Right ventricle myocardium superior (tissue), 1 donor: ENCODE data around the gene FKBP1B. TPM values are rescaled to one million over a fixed set of nuclear protein-coding genes. Genes with fewer than 3 reads are reported as not detected.
"Not testable (repeated sequence)": the region's sequence is repeated elsewhere in the genome, so short reads cannot be mapped to it uniquely, and the experiment has no call there.

Experiments used
- ATAC-seq: fragments of 200-7000 bp; cut with Tn5 transposase; one replicate; pipeline ENCODE4 v1.9.1; 2020; ENCODE audit warnings: mild to moderate bottlenecking; ENCODE audit not compliant: poor library complexity
- DNase-seq: peaks from one replicate; pipeline ENCODE4 v3.0.0-alpha.2; 2020
- intact Hi-C: fragments of 100-400 bp; cut with DNase I; formaldehyde crosslinking; loops from one replicate; pipeline ENCODE4 v1.11.2; 2022
- total RNA-seq: library from RNA; stranded (reverse); fragmentation: NEBNext Ultra II Directional; extraction: Animal tissue kit (Norgen Biotek cat#: 25700); gene quantifications from one replicate; pipeline ENCODE4 v1.2.1, GENCODE V29; 2021
- donor health status: DM: no; HTN: yes; CAD: no; lungs with severe emphysema.

The FKBP1B gene
- total RNA-seq, 1 donor from 2014 or later = 3.1 TPM

GRCh38 chr2:24084386-24085199 lies 35.1 kb downstream of the FKBP1B start, which contains the start of gene TP53I3:
Gene TP53I3, minus strand, starts transcription at chr2:24084834. Its CDS starts 508 bp downstream, at chr2:24084326.
- intact Hi-C loops = loop anchor here (10.0 kb wide), 1 partner anchor 260 kb away; no protein-coding TSS in a partner anchor
- ATAC-seq = peak; percentile 97
- peak; percentile 94 for DNase-seq

GRCh38 chr2:24085200-24085489 lies 35.6 kb downstream of the FKBP1B start:
- intact Hi-C loops = loop anchor here (10.0 kb wide), 1 partner anchor 260 kb away; no protein-coding TSS in a partner anchor
- peak; percentile 1 for ATAC-seq

GRCh38 chr2:24086241-24086640 lies 36.7 kb downstream of the FKBP1B start:
- no peak for DNase-seq
- intact Hi-C loops = loop anchor here (10.0 kb wide), 1 partner anchor 261 kb away; no protein-coding TSS in a partner anchor
- ATAC-seq = no peak

More at GRCh38 chr2:24085200-24085489, 35.6 kb downstream of the FKBP1B start:
- no peak for DNase-seq

- DNase-seq = no peak
- no peak for ATAC-seq
- intact Hi-C loops = loop anchor here (10.0 kb wide), 1 partner anchor 262 kb away; no protein-coding TSS in a partner anchor
Measured at GRCh38 chr2:24087032-24087431, 37.5 kb downstream of the FKBP1B start.

DNA sequence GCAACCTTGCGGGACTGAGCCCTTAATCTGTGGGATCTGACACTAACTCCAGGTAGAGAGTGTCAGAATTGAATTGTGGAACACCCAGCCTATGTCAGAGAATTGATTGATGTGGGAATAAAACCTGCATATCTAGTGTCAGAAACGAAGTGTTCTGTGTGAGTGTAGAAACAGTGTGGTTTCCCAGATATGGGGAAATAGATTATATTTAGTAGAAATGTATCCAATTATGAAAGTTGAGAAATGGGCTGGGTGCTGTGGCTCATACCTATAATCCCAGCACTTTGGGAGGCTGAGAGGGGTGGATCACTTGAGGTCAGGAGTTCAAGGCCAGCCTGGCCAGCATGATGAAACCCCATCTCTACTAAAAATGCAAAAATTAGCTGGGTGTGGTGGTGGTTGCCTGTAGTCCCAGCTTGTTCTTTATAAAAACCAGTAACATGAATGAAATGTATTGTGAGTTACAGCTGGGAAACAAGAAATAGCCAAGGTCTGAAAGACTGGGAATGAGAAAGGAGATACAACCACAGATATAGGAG lies 39.3 kb downstream of the FKBP1B start:
- intact Hi-C loops = loop anchor here (10.0 kb wide), 1 partner anchor 264 kb away; no protein-coding TSS in a partner anchor
- ATAC-seq (no peak), DNase-seq (no peak)

DNA sequence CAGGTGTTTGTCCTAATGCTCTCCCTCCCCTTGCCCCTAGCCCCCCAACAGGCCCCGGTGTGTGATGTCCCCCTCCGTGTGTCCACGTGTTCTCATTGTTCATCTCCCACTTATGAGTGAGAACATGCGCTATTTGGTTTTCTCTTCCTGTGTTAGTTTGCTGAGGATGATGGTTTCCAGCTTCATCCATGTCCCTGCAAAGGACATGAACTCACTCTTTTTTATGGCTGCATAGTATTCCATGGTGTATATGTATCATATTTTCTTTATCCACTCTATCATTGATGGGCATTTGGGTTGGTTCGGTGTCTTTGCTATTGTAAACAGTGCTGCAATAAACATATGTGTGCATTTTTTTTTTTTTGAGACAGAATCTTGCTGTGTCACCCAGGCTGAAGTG lies 43.7 kb downstream of the FKBP1B start:
- DNase-seq, ATAC-seq: not testable (repeated sequence)

DNA sequence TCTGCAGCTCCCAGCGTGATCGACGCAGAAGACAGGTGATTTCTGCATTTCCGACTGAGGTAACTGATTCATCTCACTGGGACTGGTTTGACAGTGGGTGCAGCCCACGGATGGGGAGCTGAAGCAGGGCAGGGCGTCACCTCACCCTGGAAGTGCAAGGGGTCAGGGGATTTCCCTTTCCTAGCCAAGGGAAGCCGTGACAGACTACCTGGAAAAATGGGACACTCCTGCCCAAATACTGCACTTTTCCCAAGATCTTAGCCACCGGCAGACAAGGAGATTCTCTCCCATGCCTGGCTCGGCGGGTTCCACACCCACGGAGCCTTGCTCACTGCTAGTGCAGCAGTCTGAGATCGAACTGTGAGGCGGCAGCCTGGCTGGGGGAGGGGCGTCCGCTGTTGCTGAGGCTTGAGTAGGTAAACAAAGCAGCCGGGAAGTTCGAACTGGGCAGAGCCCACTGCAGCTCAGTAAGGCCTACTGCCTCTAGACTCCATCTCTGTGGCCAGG lies 45.7 kb downstream of the FKBP1B start:
- intact Hi-C loops, DNase-seq, ATAC-seq: not testable (repeated sequence)

More for the DNA sequence above, 43.7 kb downstream of the FKBP1B start:
- intact Hi-C loops = not testable (repeated sequence)

GRCh38 chr2:24100732-24101131 lies 51.2 kb downstream of the FKBP1B start:
- intact Hi-C loops, ATAC-seq: not testable (repeated sequence)

GRCh38 chr2:24101992-24102391 lies 52.5 kb downstream of the FKBP1B start:
- no peak for DNase-seq
- intact Hi-C loops = no loop called here
- ATAC-seq = no peak

More at GRCh38 chr2:24100732-24101131, 51.2 kb downstream of the FKBP1B start:
- DNase-seq = not testable (repeated sequence)

DNA sequence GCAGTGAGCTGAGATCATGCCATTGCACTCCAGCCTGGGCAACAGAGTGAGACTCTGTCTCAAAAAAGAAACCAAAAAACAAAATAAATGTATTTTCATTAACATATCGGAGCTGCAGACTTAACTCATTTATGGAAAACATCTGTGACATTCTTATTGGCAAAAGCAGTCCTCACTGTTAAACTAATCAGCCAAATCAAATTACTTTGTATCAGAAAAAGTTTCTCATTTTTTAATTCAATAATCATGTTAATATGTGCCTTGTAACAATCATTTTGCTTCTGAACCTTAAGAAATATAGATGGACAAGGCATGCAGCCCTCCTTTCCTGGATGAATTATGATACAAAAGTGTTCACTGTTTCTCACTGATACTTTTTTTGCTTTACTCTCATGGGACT lies 53.1 kb downstream of the FKBP1B start:
- intact Hi-C loops = no loop called here
- ATAC-seq (no peak), DNase-seq (no peak)

- DNase-seq (no peak), ATAC-seq (no peak)
- intact Hi-C loops = no loop called here
Measured at GRCh38 chr2:24104110-24104650, 54.6 kb downstream of the FKBP1B start.

DNA sequence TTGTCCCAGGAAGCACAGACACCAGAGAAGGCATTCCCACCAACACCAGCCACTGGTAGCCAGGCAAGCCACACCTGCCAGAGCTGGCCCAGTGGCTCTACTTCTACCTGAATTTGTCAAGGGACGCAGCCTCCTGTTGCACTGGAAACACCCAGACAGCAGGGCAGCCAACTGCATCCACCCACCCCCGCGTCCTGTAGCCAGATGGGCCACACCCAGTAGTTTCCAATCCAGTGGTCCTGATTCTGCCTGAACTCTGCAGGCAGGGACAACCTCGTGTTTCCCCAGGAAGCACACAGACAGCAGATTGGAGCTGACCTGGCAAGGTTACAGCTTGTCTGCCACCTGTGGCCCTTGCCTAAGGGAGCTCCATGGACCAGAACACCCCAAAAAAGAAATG lies 55.4 kb downstream of the FKBP1B start:
- DNase-seq = no peak
- no peak for ATAC-seq
- intact Hi-C loops = no loop called here

- DNase-seq (no peak), ATAC-seq (no peak)
- intact Hi-C loops = no loop called here
Measured at GRCh38 chr2:24105816-24106215, 56.3 kb downstream of the FKBP1B start.

GRCh38 chr2:24106786-24107185 lies 57.2 kb downstream of the FKBP1B start:
- DNase-seq = no peak
- intact Hi-C loops = no loop called here
- ATAC-seq = no peak

- intact Hi-C loops = no loop called here
- no peak for ATAC-seq
- no peak for DNase-seq
Measured at GRCh38 chr2:24107336-24107735, 57.8 kb downstream of the FKBP1B start.

GRCh38 chr2:24109431-24109830 lies 59.9 kb downstream of the FKBP1B start:
- ATAC-seq, intact Hi-C loops, DNase-seq: not testable (repeated sequence)

- intact Hi-C loops = no loop called here
- ATAC-seq (peak; percentile 46), DNase-seq (no peak)
Measured at GRCh38 chr2:24110660-24111303, 61.2 kb downstream of the FKBP1B start.

GRCh38 chr2:24111407-24111901 lies 61.9 kb downstream of the FKBP1B start:
- ATAC-seq (peak; percentile 91), DNase-seq (no peak)
- intact Hi-C loops = no loop called here
